HG02973 (cell line): Measurements from ENCODE around the gene C3orf49.
A peak's percentile ranks its signal among the peaks of the same experiment; 100 is the strongest.

Experiments
- ATAC-seq: cut with Tn5 transposase; IDR thresholded peaks from one replicate; pipeline ENCODE4 v1.9.1; 2021; ENCODE audit warnings: moderate library complexity; ENCODE audit not compliant: unreplicated experiment

Gene C3orf49

GRCh38 chr3:63878394-63879060 lies 59.4 kb downstream of the C3orf49 start:
- ATAC-seq: no peak

- no peak for ATAC-seq
These were observed 61.6 kb downstream of the C3orf49 start for GRCh38 chr3:63880653-63881052.

- ATAC-seq: no peak
These were observed 67.8 kb downstream of the C3orf49 start for GRCh38 chr3:63886858-63887257.

- ATAC-seq: no peak
These were observed 72.4 kb downstream of the C3orf49 start for GRCh38 chr3:63891518-63891917.

GRCh38 chr3:63892773-63893352 lies 73.8 kb downstream of the C3orf49 start:
- no peak for ATAC-seq

GRCh38 chr3:63895422-63896189 lies 76.5 kb downstream of the C3orf49 start:
- ATAC-seq: no peak

- ATAC-seq: peak; percentile 70
These were observed 77.4 kb downstream of the C3orf49 start for GRCh38 chr3:63896332-63897030.
